Activated CD8-positive, alpha-beta memory T cell treated with anti-CD3 and anti-CD28 coated beads for 24 hours (primary cell): Measurements from ENCODE around the gene SRI.
"Not testable (repeated sequence)": the region's sequence is repeated elsewhere in the genome, so short reads cannot be mapped to it uniquely, and the experiment has no call there.

Experiments used
- DNase-seq: peaks from one replicate; pipeline ENCODE4 v3.0.0-alpha.2; 2020

Gene SRI

GRCh38 chr7:88172842-88173241, 47.0 kb downstream of the SRI start:
- no peak for DNase-seq

GRCh38 chr7:88169717-88170320, 50.0 kb downstream of the SRI start:
- DNase-seq = no peak

GRCh38 chr7:88167721-88168120, 52.1 kb downstream of the SRI start:
- DNase-seq = no peak

GRCh38 chr7:88167223-88167622, 52.6 kb downstream of the SRI start:
- DNase-seq = no peak

GRCh38 chr7:88165697-88166096, 54.1 kb downstream of the SRI start:
- DNase-seq = no peak

- DNase-seq = not testable (repeated sequence)
These were observed 60.1 kb downstream of the SRI start for GRCh38 chr7:88159741-88160140.

GRCh38 chr7:88156356-88156755, 63.5 kb downstream of the SRI start:
- no peak for DNase-seq

- DNase-seq = no peak
These were observed 64.1 kb downstream of the SRI start for GRCh38 chr7:88155756-88156155.
